ENCODE measurements around the gene PPIH. TPM values are rescaled to one million over a fixed set of nuclear protein-coding genes. Genes with fewer than 3 reads are reported as not detected.
"Not testable (repeated sequence)": the region's sequence is repeated elsewhere in the genome, so short reads cannot be mapped to it uniquely, and the experiment has no call there.

Gene PPIH
- total and polyA plus RNA-seq, 4 donors = 7.9 to 16.3 (median 13.0) TPM

- no peak for TF ChIP-seq ATF3 (IDR thresholded peaks at IDR 0.05)
- no peak for TF ChIP-seq EGR1 (IDR thresholded peaks at IDR 0.05; ENCODE audit: low read depth in 2 of 2)
- no peak for TF ChIP-seq CTCF (IDR thresholded peaks at IDR 0.05; ENCODE audit: low read depth, low read length, missing input control)
These were observed 63.7 kb downstream of the PPIH start (continued) for GRCh38 chr1:42721926-42722325.

GRCh38 chr1:42722403-42722802, 64.2 kb downstream of the PPIH start:
- WGBS = 94% methylated on average over 2 of the region's 2 CpGs
- not testable (repeated sequence) for H3K4me3 ChIP-seq (ENCODE audit: low read depth in 1 of 3, low read length in 3 of 3); H3K9me3 ChIP-seq (ENCODE audit: control insufficient read depth in 4 of 4, low read length in 3 of 4); H3K27ac ChIP-seq (ENCODE audit: low read depth in 1 of 2, low read length in 2 of 2); DNase-seq (ENCODE audit: low spot score); H3K9ac ChIP-seq (ENCODE audit: low read depth in 1 of 2, low read length in 2 of 2); H3K4me1 ChIP-seq (ENCODE audit: control insufficient read depth in 4 of 4, insufficient read depth in 4 of 4, low read length in 3 of 4); H3K36me3 ChIP-seq (ENCODE audit: control insufficient read depth in 4 of 4, insufficient read depth in 3 of 4, low read depth in 1 of 4, low read length in 3 of 4); H3K27me3 ChIP-seq (ENCODE audit: control insufficient read depth in 4 of 4, insufficient read depth in 4 of 4, low read length in 3 of 4)

- no peak overlapping the region for H3K9ac ChIP-seq (ENCODE audit: low read depth in 1 of 2, low read length in 2 of 2)
These were observed 65.3 kb downstream of the PPIH start for GRCh38 chr1:42723511-42723910.

More at GRCh38 chr1:42723511-42723910, 65.3 kb downstream of the PPIH start:
- H3K27ac ChIP-seq (ENCODE audit: low read depth in 1 of 2, low read length in 2 of 2) = no peak overlapping the region
- peaks cover 0 to 4% (median 0%) of the 10 kb centered on the region in 4 donors for H3K4me1 ChIP-seq (ENCODE audit: control insufficient read depth in 4 of 4, insufficient read depth in 4 of 4, low read length in 3 of 4)
- H3K27me3 ChIP-seq (ENCODE audit: control insufficient read depth in 4 of 4, insufficient read depth in 4 of 4, low read length in 3 of 4) = no peaks in the 10 kb centered on the region
- WGBS = 85% methylated on average over 6 of the region's 6 CpGs
- no peak for DNase-seq (ENCODE audit: low spot score)
- H3K9me3 ChIP-seq (ENCODE audit: control insufficient read depth in 4 of 4, low read length in 3 of 4) = no peaks in the 10 kb centered on the region
- TF ChIP-seq CTCF (IDR thresholded peaks at IDR 0.05; ENCODE audit: low read depth, low read length, missing input control) = no peak
- no peak for TF ChIP-seq RAD21 (IDR thresholded peaks at IDR 0.05)
- TF ChIP-seq FOXA2 (IDR thresholded peaks at IDR 0.05) = no peak
- TF ChIP-seq YY1 (IDR thresholded peaks at IDR 0.05) = no peak
- no peak for TF ChIP-seq EGR1 (IDR thresholded peaks at IDR 0.05; ENCODE audit: low read depth in 2 of 2)
- no peak for TF ChIP-seq TAF1 (conservative IDR thresholded peaks at IDR 0.05)
- no peak for TF ChIP-seq HNF4G (IDR thresholded peaks at IDR 0.05)
- no peak for TF ChIP-seq HNF4A (conservative IDR thresholded peaks at IDR 0.05)
- no peak for TF ChIP-seq REST (IDR thresholded peaks at IDR 0.05)
- no peak for TF ChIP-seq MAX (IDR thresholded peaks at IDR 0.05)
- TF ChIP-seq GABPA (IDR thresholded peaks at IDR 0.05 in 1 of 2, conservative IDR thresholded peaks at IDR 0.05 in 1 of 2) = no peak
- no peak for TF ChIP-seq ZBTB33 (IDR thresholded peaks at IDR 0.05)
- no peak for TF ChIP-seq RXRA (IDR thresholded peaks at IDR 0.05)
- no peak for TF ChIP-seq NR2F2 (IDR thresholded peaks at IDR 0.05)
- TF ChIP-seq FOXA1 (IDR thresholded peaks at IDR 0.05) = no peak
- TF ChIP-seq JUND (IDR thresholded peaks at IDR 0.05) = no peak
- no peak for TF ChIP-seq ATF3 (IDR thresholded peaks at IDR 0.05)
- no peak for TF ChIP-seq SP1 (IDR thresholded peaks at IDR 0.05)
- H3K4me3 ChIP-seq (ENCODE audit: low read depth in 1 of 3, low read length in 3 of 3) = no peak overlapping the region
- H3K36me3 ChIP-seq (ENCODE audit: control insufficient read depth in 4 of 4, insufficient read depth in 3 of 4, low read depth in 1 of 4, low read length in 3 of 4) = peaks cover 0 to 3% (median 0%) of the 10 kb centered on the region in 4 donors

Measured in liver (tissue), 9 donors.